Stimulated activated CD8-positive, alpha-beta memory T cell treated with anti-CD3 and anti-CD28 coated beads, Interleukin-12 subunit alpha, Interleukin-12 subunit beta, amount 100 ng/mL, for 4 hours (primary cell): ENCODE data around the gene BOD1L2.

ENCODE experiments used
- DNase-seq: peaks from one replicate; pipeline ENCODE4 v3.0.0-alpha.2; 2020; ENCODE audit warnings: low read depth

The BOD1L2 gene

GRCh38 chr18:57150828-57151227 lies 3.9 kb downstream of the BOD1L2 start:
- no peak for DNase-seq

- no peak for DNase-seq
These were observed 7.4 kb downstream of the BOD1L2 start for GRCh38 chr18:57154191-57154830.

GRCh38 chr18:57164401-57164800 lies 17.5 kb downstream of the BOD1L2 start:
- no peak for DNase-seq

- no peak for DNase-seq
These were observed 20.9 kb downstream of the BOD1L2 start for GRCh38 chr18:57167617-57168308.

- DNase-seq = no peak
These were observed 24.1 kb downstream of the BOD1L2 start for GRCh38 chr18:57171026-57171425.

- no peak for DNase-seq
These were observed 28.6 kb downstream of the BOD1L2 start for GRCh38 chr18:57175532-57175931.

- DNase-seq = no peak
These were observed 38.5 kb downstream of the BOD1L2 start for GRCh38 chr18:57185434-57185833.

- DNase-seq = no peak
These were observed 42.1 kb downstream of the BOD1L2 start for GRCh38 chr18:57188851-57189557.

- DNase-seq = no peak
These were observed 43.1 kb downstream of the BOD1L2 start for GRCh38 chr18:57190026-57190425.

- no peak for DNase-seq
These were observed 47.2 kb downstream of the BOD1L2 start for GRCh38 chr18:57194070-57194469.

- DNase-seq = no peak
These were observed 47.7 kb downstream of the BOD1L2 start for GRCh38 chr18:57194622-57195021.

- no peak for DNase-seq
These were observed 48.5 kb downstream of the BOD1L2 start for GRCh38 chr18:57195341-57195740.

- DNase-seq = no peak
These were observed 50.4 kb downstream of the BOD1L2 start for GRCh38 chr18:57197261-57197660.

- DNase-seq = no peak
These were observed 51.2 kb downstream of the BOD1L2 start for GRCh38 chr18:57198073-57198472.
